Breast epithelium (tissue), 3 donors: ENCODE results near the gene ITGA8.

ENCODE experiments used
- POLR2A ChIP-seq: fragments of 450-650 bp; IDR thresholded peaks from one replicate; pipeline ENCODE4 v1.6.1; 2016; ENCODE audit warnings: antibody characterized with exemption, mild to moderate bottlenecking, moderate library complexity
- POLR2AphosphoS5 ChIP-seq, 3 donors: sonication (generic); formaldehyde crosslinking; IDR thresholded peaks; one replicate each; pipeline ENCODE4 v1.6.1; 2017; ENCODE audit warnings: antibody characterized with exemption in 3 of 3
- TF ChIP-seq, protein P1 (sequence below), 3 donors: fragments of 450-650 bp; IDR thresholded peaks; one replicate each; pipeline ENCODE4 v1.5.1; 2016 to 2017; ENCODE audit warnings: antibody characterized with exemption in 3 of 3, mild to moderate bottlenecking in 3 of 3, moderate library complexity in 3 of 3

DNA sequence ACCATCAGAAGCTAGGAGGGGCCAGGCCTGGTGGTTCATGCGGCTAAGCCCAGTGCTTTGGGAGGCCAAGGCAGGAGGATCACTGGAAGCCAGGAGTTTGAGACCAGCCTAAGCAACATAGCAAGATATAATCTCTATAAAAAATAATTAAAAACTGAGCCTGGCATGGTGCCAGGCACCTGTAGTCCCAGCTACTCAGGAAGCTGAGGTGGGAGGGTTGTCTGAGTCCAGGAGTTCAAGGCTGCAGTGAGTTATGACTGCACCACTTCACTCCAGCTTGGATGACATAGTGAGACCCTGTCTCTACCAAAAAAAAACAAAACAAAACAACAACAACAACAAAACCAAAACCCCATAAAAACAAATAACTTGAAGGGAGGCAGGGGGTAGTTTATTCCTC lies 175.7 kb downstream of the ITGA8 start:
- no peak for TF ChIP-seq POLR2AphosphoS5 (IDR thresholded peaks at IDR 0.05)
- TF ChIP-seq, protein P1, sequence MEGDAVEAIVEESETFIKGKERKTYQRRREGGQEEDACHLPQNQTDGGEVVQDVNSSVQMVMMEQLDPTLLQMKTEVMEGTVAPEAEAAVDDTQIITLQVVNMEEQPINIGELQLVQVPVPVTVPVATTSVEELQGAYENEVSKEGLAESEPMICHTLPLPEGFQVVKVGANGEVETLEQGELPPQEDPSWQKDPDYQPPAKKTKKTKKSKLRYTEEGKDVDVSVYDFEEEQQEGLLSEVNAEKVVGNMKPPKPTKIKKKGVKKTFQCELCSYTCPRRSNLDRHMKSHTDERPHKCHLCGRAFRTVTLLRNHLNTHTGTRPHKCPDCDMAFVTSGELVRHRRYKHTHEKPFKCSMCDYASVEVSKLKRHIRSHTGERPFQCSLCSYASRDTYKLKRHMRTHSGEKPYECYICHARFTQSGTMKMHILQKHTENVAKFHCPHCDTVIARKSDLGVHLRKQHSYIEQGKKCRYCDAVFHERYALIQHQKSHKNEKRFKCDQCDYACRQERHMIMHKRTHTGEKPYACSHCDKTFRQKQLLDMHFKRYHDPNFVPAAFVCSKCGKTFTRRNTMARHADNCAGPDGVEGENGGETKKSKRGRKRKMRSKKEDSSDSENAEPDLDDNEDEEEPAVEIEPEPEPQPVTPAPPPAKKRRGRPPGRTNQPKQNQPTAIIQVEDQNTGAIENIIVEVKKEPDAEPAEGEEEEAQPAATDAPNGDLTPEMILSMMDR (IDR thresholded peaks at IDR 0.05), result no peak
- no peak for TF ChIP-seq POLR2A
